ENCODE measurements around the gene SYCP1.

- no peak for TF ChIP-seq CTCF (IDR thresholded peaks at IDR 0.05; ENCODE audit: poor library complexity)
- no peak for TF ChIP-seq EZH2 (IDR thresholded peaks at IDR 0.05; ENCODE audit: borderline replicate concordance)
Observed at GRCh38 chr1:114988095-114988494, 133.4 kb downstream of the SYCP1 start.
